CD8-positive, alpha-beta memory T cell (primary cell): ENCODE measurements around the gene GIMAP1. TPM values are rescaled to one million over a fixed set of nuclear protein-coding genes. Genes with fewer than 3 reads are reported as not detected.
A peak's percentile ranks its signal among the peaks of the same experiment; 100 is the strongest.

Experiments used
- CTCF ChIA-PET: fragments of 350-600 bp; sonication (Branson Sonifier 250); formaldehyde crosslinking; loops from one replicate; lab custom pipeline; 2021; ENCODE audit warnings: antibody characterized with exemption; lab: Charles Lee
- POLR2A ChIA-PET: fragments of 350-600 bp; sonication (Branson Sonifier 250); formaldehyde crosslinking; loops from one replicate; lab custom pipeline; 2021; ENCODE audit warnings: antibody characterized with exemption; lab: Charles Lee
- DNase-seq, 5 donors: peaks; one replicate each; pipeline versions ENCODE4 v3.0.0 to v3.0.0-alpha.2; 2020 to 2022; ENCODE audit warnings: mixed read lengths in 1 of 5
- H3K27ac ChIP-seq: one replicate; pipeline ENCODE4 v1.7.0; 2013; ENCODE audit warnings: low read depth, mild to moderate bottlenecking, low read length, moderate library complexity
- H3K27me3 ChIP-seq: 2 replicates; pipeline ENCODE4 v1.7.0; 2013; ENCODE audit warnings: low read length, mild to moderate bottlenecking; ENCODE audit not compliant: insufficient read depth, poor library complexity, severe bottlenecking
- H3K36me3 ChIP-seq: 2 replicates; pipeline ENCODE4 v1.7.0; 2013; ENCODE audit warnings: mild to moderate bottlenecking, low read length, moderate library complexity; ENCODE audit not compliant: insufficient read depth
- H3K4me1 ChIP-seq: 2 replicates; pipeline ENCODE4 v1.7.0; 2013; ENCODE audit warnings: mild to moderate bottlenecking, low read length, moderate library complexity; ENCODE audit not compliant: insufficient read depth
- H3K4me3 ChIP-seq: 2 replicates; pipeline ENCODE4 v1.7.0; 2013; ENCODE audit warnings: mild to moderate bottlenecking, low read length
- H3K9me3 ChIP-seq: 2 replicates; pipeline ENCODE4 v1.7.0; 2013; ENCODE audit warnings: mild to moderate bottlenecking, low read length
- H3K27ac Mint-ChIP-seq, 8 donors: one replicate each; pipeline ENCODE4 v1.8.0; 2020 to 2021; ENCODE audit warnings: mixed read lengths in 8 of 8, mild to moderate bottlenecking in 6 of 8, inconsistent platforms in 3 of 8, moderate library complexity in 3 of 8
- H3K27me3 Mint-ChIP-seq, 2 donors: one replicate each; pipeline ENCODE4 v1.8.0; 2020 to 2021; ENCODE audit warnings: mixed read lengths in 2 of 2, mild to moderate bottlenecking in 1 of 2, moderate library complexity in 1 of 2
- H3K36me3 Mint-ChIP-seq, 3 donors: one replicate each; pipeline ENCODE4 v1.8.0; 2020 to 2021; ENCODE audit warnings: mixed read lengths in 3 of 3, inconsistent platforms in 1 of 3, mild to moderate bottlenecking in 1 of 3
- H3K4me1 Mint-ChIP-seq, 3 donors: one replicate each; pipeline ENCODE4 v1.8.0; 2020 to 2021; ENCODE audit warnings: mixed read lengths in 3 of 3, inconsistent platforms in 1 of 3, mild to moderate bottlenecking in 1 of 3
- H3K4me3 Mint-ChIP-seq, 7 donors: one replicate each; pipeline ENCODE4 v1.8.0; 2020 to 2021; ENCODE audit warnings: mixed read lengths in 7 of 7, mild to moderate bottlenecking in 6 of 7, moderate library complexity in 4 of 7, inconsistent platforms in 2 of 7
- H3K9me3 Mint-ChIP-seq, 5 donors: one replicate each; pipeline ENCODE4 v1.8.0; 2020 to 2022; ENCODE audit warnings: mixed read lengths in 5 of 5, mild to moderate bottlenecking in 3 of 5, moderate library complexity in 2 of 5, inconsistent platforms in 1 of 5
- polyA plus RNA-seq: library from polyadenylated mRNA; unstranded; fragments of 300-500 nt; fragmentation: Illumina TruSeq; gene quantifications from one replicate; pipeline ENCODE4 v1.2.3, GENCODE V29; 2021
- total RNA-seq, 2 experiments: library from RNA; stranded (reverse); gene quantifications; one replicate each; pipeline ENCODE4 v1.2.3, GENCODE V29; 2021

Gene GIMAP1
- total and polyA plus RNA-seq, 3 experiments from 2014 or later, result 9.8 to 86.1 (median 10.0) TPM

DNA sequence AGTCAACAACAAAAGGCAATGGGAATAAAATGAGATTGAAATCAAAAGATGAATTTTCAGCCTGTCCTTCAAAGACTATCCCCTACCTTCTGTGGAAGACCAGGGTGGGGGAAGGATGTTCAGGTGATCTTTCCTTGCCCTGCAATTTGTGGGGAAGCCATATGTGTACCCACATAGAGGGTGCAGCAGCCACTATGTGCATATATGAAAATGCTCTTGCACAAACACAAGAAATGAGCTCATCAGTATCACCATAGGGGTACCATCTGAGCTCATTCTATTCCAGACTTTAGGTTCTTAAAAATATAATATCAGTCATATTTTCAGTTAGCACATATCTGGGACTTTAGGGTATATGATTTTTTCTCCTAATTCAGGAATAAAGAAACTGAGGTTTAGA lies 38.5 kb downstream of the GIMAP1 start:
- peaks cover 0 to 4% (median 0%) of the 10 kb centered on the region in 5 donors for H3K9me3 Mint-ChIP-seq
- peak overlapping the region; percentile 86 to 99 (median 96) for H3K27ac Mint-ChIP-seq
- H3K36me3 Mint-ChIP-seq, result peaks cover 0 to 1% (median 0%) of the 10 kb centered on the region in 3 donors
- Histone ChIP-seq H3K36me3 (no peaks in the 10 kb centered on the region), H3K4me1 (peaks cover 70% of the 10 kb centered on the region), H3K27ac (peak overlapping the region; percentile 25), H3K4me3 (peak overlapping the region; percentile 10), H3K9me3 (no peaks in the 10 kb centered on the region), H3K27me3 (no peaks in the 10 kb centered on the region)
- peaks cover 0 to 3% of the 10 kb centered on the region in 2 donors for H3K27me3 Mint-ChIP-seq
- CTCF ChIA-PET, result interaction anchor here (0.7 to 3.9 kb wide), 32 partner anchors 8 to 333 kb away, joined by 3 to 60 read pairs (median 4); partner anchors contain the start of genes GIMAP2, GIMAP4, GIMAP5 and GIMAP6
- peaks cover 56 to 72% (median 72%) of the 10 kb centered on the region in 3 donors for H3K4me1 Mint-ChIP-seq
- POLR2A ChIA-PET, result interaction anchor here (0.6 to 2.9 kb wide), 17 partner anchors 9 to 349 kb away, joined by 3 to 27 read pairs (median 6); partner anchors contain the start of genes GIMAP1, GIMAP4, GIMAP6 and GIMAP7
- peak overlapping the region; percentile 74 to 91 (median 78) for H3K4me3 Mint-ChIP-seq
- no peak for DNase-seq

DNA sequence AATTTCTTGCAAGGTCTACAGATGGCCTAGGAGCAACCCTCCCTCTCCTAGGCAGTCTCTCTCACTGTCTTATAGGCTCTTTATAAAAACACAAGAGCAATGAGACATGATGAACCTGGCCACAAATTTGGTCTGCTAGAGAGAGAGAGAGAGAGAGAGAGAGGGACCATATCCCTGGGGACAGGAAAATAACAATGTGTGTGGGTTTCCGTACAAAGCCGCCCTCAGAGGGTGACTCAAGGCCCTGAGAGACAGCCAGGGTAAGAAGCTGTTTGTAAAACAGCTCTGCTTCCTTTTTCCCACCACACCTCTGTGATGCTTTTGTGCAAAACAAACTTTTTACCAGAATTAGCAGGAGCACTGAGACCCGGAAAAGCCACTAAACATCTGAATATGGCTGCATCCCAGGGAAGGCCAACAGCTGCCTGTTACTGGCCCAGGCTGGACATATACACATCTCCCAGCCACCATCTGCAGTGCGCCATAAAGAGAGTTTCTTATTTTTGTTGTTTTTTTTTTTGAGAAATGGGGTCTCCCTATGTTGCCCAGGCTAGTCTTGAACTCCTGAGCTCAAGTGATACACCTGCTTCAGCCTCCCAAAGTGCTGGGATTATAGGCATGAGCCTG lies 39.2 kb downstream of the GIMAP1 start:
- peaks cover 0 to 3% of the 10 kb centered on the region in 2 donors for H3K27me3 Mint-ChIP-seq
- peak overlapping the region; percentile 74 to 91 (median 78) for H3K4me3 Mint-ChIP-seq
- peak overlapping the region; percentile 86 to 99 (median 96) for H3K27ac Mint-ChIP-seq
- H3K36me3 Mint-ChIP-seq, result peaks cover 0 to 1% (median 0%) of the 10 kb centered on the region in 3 donors
- Histone ChIP-seq H3K4me3 (peak overlapping the region; percentile 10), H3K4me1 (peaks cover 66% of the 10 kb centered on the region), H3K27me3 (no peaks in the 10 kb centered on the region), H3K36me3 (no peaks in the 10 kb centered on the region), H3K27ac (peak overlapping the region; percentile 25), H3K9me3 (no peaks in the 10 kb centered on the region)
- ChIA-PET CTCF (interaction anchor here (0.7 to 3.9 kb wide), 33 partner anchors 9 to 351 kb away, joined by 3 to 60 read pairs (median 4); partner anchors contain the start of genes GIMAP2, GIMAP4, GIMAP5 and GIMAP6), POLR2A (interaction anchor here (0.6 to 2.9 kb wide), 23 partner anchors 8 to 349 kb away, joined by 3 to 27 read pairs (median 4); partner anchors contain the start of genes GIMAP1, GIMAP4, GIMAP6 and GIMAP7)
- peak; percentile 51 to 88 (median 81) for DNase-seq
- H3K4me1 Mint-ChIP-seq, result peaks cover 50 to 66% (median 66%) of the 10 kb centered on the region in 3 donors
- peaks cover 0 to 4% (median 0%) of the 10 kb centered on the region in 5 donors for H3K9me3 Mint-ChIP-seq

DNA sequence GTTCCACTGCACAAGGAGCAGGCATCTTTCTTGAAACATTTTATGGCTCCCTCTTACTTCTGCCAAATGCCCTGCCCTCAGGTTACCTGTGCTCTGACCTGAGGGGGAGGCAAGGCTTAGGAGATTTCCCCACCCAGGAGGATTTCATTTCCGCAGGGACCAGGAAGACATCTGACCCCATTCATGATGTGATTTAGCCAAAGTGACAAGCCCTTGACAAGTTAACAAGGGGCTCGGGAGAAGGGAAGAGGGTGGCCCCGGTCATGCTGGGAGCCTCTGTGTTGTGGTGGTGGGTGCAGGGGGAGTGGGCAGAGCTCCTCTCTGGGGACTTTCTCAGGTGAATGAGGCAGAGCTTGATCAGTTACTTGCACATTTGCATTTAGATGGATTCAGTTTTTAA lies 39.8 kb downstream of the GIMAP1 start:
- H3K4me1 ChIP-seq, result peaks cover 60% of the 10 kb centered on the region
- H3K4me3 ChIP-seq, result peak overlapping the region; percentile 10
- H3K36me3 ChIP-seq, result no peaks in the 10 kb centered on the region
- Mint-ChIP-seq H3K4me1 (peaks cover 45 to 60% (median 60%) of the 10 kb centered on the region in 3 donors), H3K27me3 (peaks cover 0 to 3% of the 10 kb centered on the region in 2 donors), H3K27ac (peak overlapping the region; percentile 86 to 99 (median 96)), H3K36me3 (peaks cover 0 to 1% (median under 1%) of the 10 kb centered on the region in 3 donors), H3K4me3 (peak overlapping the region in 6 of 7 donors; percentile 60 to 91 (median 78)), H3K9me3 (peaks cover 0 to 5% (median 0%) of the 10 kb centered on the region in 5 donors)
- ChIA-PET POLR2A (interaction anchor here (0.6 to 2.9 kb wide), 20 partner anchors 9 to 400 kb away, joined by 3 to 27 read pairs (median 4); partner anchors contain the start of genes GIMAP1, GIMAP4, GIMAP6 and GIMAP7), CTCF (interaction anchor here (0.8 to 3.9 kb wide), 27 partner anchors 10 to 352 kb away, joined by 3 to 60 read pairs (median 6); partner anchors contain the start of genes GIMAP2, GIMAP4, GIMAP5 and GIMAP6)
- peak overlapping the region; percentile 25 for H3K27ac ChIP-seq
- no peaks in the 10 kb centered on the region for H3K27me3 ChIP-seq
- peak in 1 of 5 donors; percentile 49 for DNase-seq
- no peaks in the 10 kb centered on the region for H3K9me3 ChIP-seq

DNA sequence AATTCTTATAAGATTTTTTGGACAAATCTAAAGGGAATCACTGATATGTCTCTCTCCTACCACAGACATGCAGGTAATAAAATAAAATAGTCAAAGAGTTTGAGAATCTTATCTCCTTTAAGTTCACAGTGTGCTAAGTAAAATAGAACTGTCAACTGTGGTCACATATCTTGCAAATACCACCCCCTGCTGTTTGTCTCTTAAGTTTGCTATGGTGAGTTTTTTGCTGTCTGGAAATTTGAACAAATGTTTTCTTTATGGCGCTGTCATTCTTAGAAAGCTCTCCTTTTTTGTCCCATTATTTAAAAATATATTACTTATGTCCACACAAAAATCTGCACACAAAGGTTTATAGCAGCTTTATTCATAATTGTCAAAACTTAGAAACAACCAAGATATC lies 40.4 kb downstream of the GIMAP1 start:
- H3K9me3 Mint-ChIP-seq, result peaks cover 0 to 9% (median 4%) of the 10 kb centered on the region in 5 donors
- Histone ChIP-seq H3K4me1 (peaks cover 53% of the 10 kb centered on the region), H3K36me3 (no peaks in the 10 kb centered on the region), H3K4me3 (no peak overlapping the region), H3K27ac (no peak overlapping the region), H3K27me3 (no peaks in the 10 kb centered on the region), H3K9me3 (no peaks in the 10 kb centered on the region)
- H3K36me3 Mint-ChIP-seq, result peaks cover 2 to 8% (median 3%) of the 10 kb centered on the region in 3 donors
- H3K4me3 Mint-ChIP-seq, result peak overlapping the region in 6 of 7 donors; percentile 60 to 80 (median 76)
- peak in 2 of 5 donors; percentile 54 to 68 for DNase-seq
- peak overlapping the region; percentile 86 to 99 (median 96) for H3K27ac Mint-ChIP-seq
- POLR2A ChIA-PET, result no interaction called here
- peaks cover 0 to 3% of the 10 kb centered on the region in 2 donors for H3K27me3 Mint-ChIP-seq
- peaks cover 41 to 54% (median 54%) of the 10 kb centered on the region in 3 donors for H3K4me1 Mint-ChIP-seq
- CTCF ChIA-PET, result interaction anchor here (0.6 to 3.9 kb wide), 16 partner anchors 15 to 352 kb away, joined by 3 to 60 read pairs (median 4); partner anchors contain the start of genes GIMAP4, GIMAP7 and GIMAP8

DNA sequence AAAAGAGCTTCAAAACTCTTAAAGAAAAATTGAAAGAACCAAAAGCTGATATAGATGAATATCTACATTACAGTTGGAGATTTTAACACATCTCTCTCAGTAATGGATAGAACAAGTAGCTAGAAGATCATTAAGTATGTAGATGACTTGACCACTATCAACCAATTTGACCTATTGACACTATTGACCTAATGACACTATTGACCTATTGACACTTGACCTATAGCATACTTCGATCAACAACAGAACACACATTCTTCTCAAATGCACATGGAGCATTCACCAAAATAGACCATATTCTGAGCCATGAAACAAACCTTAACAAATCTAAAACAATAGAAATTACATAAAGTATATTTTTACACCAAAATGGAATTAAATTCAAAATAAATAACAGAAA lies 43.1 kb downstream of the GIMAP1 start:
- H3K4me3 Mint-ChIP-seq, result no peak overlapping the region
- POLR2A ChIA-PET, result interaction anchor here (1.0 kb wide), 1 partner anchor 311 kb away, joined by 3 read pairs; no protein-coding TSS in a partner anchor
- H3K27me3 ChIP-seq, result no peaks in the 10 kb centered on the region
- H3K9me3 Mint-ChIP-seq, result peaks cover 0 to 11% (median 4%) of the 10 kb centered on the region in 5 donors
- no peaks in the 10 kb centered on the region for H3K9me3 ChIP-seq
- H3K36me3 ChIP-seq, result no peaks in the 10 kb centered on the region
- peaks cover 26 to 30% (median 29%) of the 10 kb centered on the region in 3 donors for H3K4me1 Mint-ChIP-seq
- H3K27ac Mint-ChIP-seq, result no peak overlapping the region
- no peak overlapping the region for H3K4me3 ChIP-seq
- no peak for DNase-seq
- CTCF ChIA-PET, result interaction anchor here (1.1 to 2.3 kb wide), 2 partner anchors 192 to 310 kb away, joined by 3 to 10 read pairs; no protein-coding TSS in a partner anchor
- H3K27me3 Mint-ChIP-seq, result peaks cover 0 to 3% of the 10 kb centered on the region in 2 donors
- H3K36me3 Mint-ChIP-seq, result peaks cover 3 to 9% (median 3%) of the 10 kb centered on the region in 3 donors
- H3K27ac ChIP-seq, result no peak overlapping the region
- H3K4me1 ChIP-seq, result peaks cover 27% of the 10 kb centered on the region

GRCh38 chr7:150766334-150766709 lies 49.9 kb downstream of the GIMAP1 start:
- Histone ChIP-seq H3K4me3 (no peak overlapping the region), H3K27ac (no peak overlapping the region), H3K9me3 (no peaks in the 10 kb centered on the region), H3K27me3 (no peaks in the 10 kb centered on the region), H3K36me3 (no peaks in the 10 kb centered on the region), H3K4me1 (no peaks in the 10 kb centered on the region)
- Mint-ChIP-seq H3K4me1 (no peaks in the 10 kb centered on the region), H3K36me3 (peaks cover 1 to 6% (median 3%) of the 10 kb centered on the region in 3 donors), H3K27ac (no peak overlapping the region), H3K9me3 (peaks cover 0 to 6% (median 3%) of the 10 kb centered on the region in 5 donors), H3K27me3 (no peaks in the 10 kb centered on the region), H3K4me3 (no peak overlapping the region)
- DNase-seq, result no peak
- ChIA-PET CTCF (interaction anchor here (0.6 to 1.6 kb wide), 4 partner anchors 11 to 317 kb away, joined by 3 read pairs; no protein-coding TSS in a partner anchor), POLR2A (no interaction called here)

GRCh38 chr7:150769768-150770167 lies 53.4 kb downstream of the GIMAP1 start:
- CTCF ChIA-PET, result no interaction called here
- H3K36me3 ChIP-seq, result no peaks in the 10 kb centered on the region
- H3K36me3 Mint-ChIP-seq, result peaks cover 0 to 20% (median 0%) of the 10 kb centered on the region in 3 donors

More at GRCh38 chr7:150769768-150770167, 53.4 kb downstream of the GIMAP1 start:
- Mint-ChIP-seq H3K27ac (peak overlapping the region in 1 of 8 donors; percentile 62), H3K4me3 (no peak overlapping the region), H3K4me1 (no peaks in the 10 kb centered on the region), H3K9me3 (peaks cover 0 to 16% (median 12%) of the 10 kb centered on the region in 5 donors), H3K27me3 (no peaks in the 10 kb centered on the region)
- Histone ChIP-seq H3K27me3 (no peaks in the 10 kb centered on the region), H3K9me3 (no peaks in the 10 kb centered on the region), H3K4me3 (no peak overlapping the region), H3K27ac (no peak overlapping the region), H3K4me1 (no peaks in the 10 kb centered on the region)
- DNase-seq, result no peak
- POLR2A ChIA-PET, result no interaction called here
